H1 (cell line): Measurements from ENCODE around the gene EPHA4. TPM values are rescaled to one million over a fixed set of nuclear protein-coding genes. Genes with fewer than 3 reads are reported as not detected.
A peak's percentile ranks its signal among the peaks of the same experiment; 100 is the strongest.

ENCODE experiments used
- CTCF ChIA-PET: fragments of 300-600 bp; sonication (Branson Sonifier 250); formaldehyde crosslinking; loops from one replicate; lab custom pipeline; 2021; ENCODE audit not compliant: partially characterized antibody; lab: Charles Lee
- POLR2A ChIA-PET: fragments of 300-600 bp; sonication (Branson Sonifier 250); formaldehyde crosslinking; loops from one replicate; lab custom pipeline; 2021; ENCODE audit warnings: inconsistent platforms; ENCODE audit not compliant: partially characterized antibody; lab: Charles Lee
- DNase-seq, 2 experiments: peaks; one replicate each; pipeline versions ENCODE4 v3.0.0 to v3.0.0-alpha.2; 2010 to 2022; ENCODE audit warnings: low spot score in 2 of 2, low read depth in 1 of 2, mixed read lengths in 1 of 2
- FAIRE-seq: peaks from 2 replicates; lab custom pipeline; 2011; peaks lifted over from hg19 to GRCh38; lab: Jason Lieb, UNC
- H2AFZ ChIP-seq: 2 replicates; pipeline ENCODE4 v1.8.1; 2012; ENCODE audit warnings: low read length, inconsistent platforms
- H2AK5ac ChIP-seq: 2 replicates; pipeline ENCODE4 v1.6.1; 2013; ENCODE audit warnings: low read depth, low read length
- H2BK120ac ChIP-seq: replicated peaks from 2 replicates; pipeline ENCODE3; 2013; ENCODE audit warnings: low read depth, low read length, inconsistent platforms
- H2BK12ac ChIP-seq: 2 replicates; pipeline ENCODE4 v1.6.1; 2013; ENCODE audit warnings: low read depth, low read length
- H2BK15ac ChIP-seq: 2 replicates; pipeline ENCODE4 v1.6.1; 2013; ENCODE audit warnings: low read length
- H2BK20ac ChIP-seq: 2 replicates; pipeline ENCODE4 v1.6.1; 2013; ENCODE audit warnings: low read length
- H2BK5ac ChIP-seq: 2 replicates; pipeline ENCODE4 v1.6.1; 2013; ENCODE audit warnings: low read depth, low read length
- H3K14ac ChIP-seq: 2 replicates; pipeline ENCODE4 v1.6.1; 2013; ENCODE audit warnings: inconsistent platforms; ENCODE audit not compliant: insufficient read length
- H3K18ac ChIP-seq: 2 replicates; pipeline ENCODE4 v1.6.1; 2013; ENCODE audit warnings: low read length; ENCODE audit errors: extremely low read depth
- H3K23ac ChIP-seq: 2 replicates; pipeline ENCODE4 v1.6.1; 2013; ENCODE audit warnings: inconsistent platforms; ENCODE audit not compliant: insufficient read length
- H3K23me2 ChIP-seq: 2 replicates; pipeline ENCODE4 v1.6.1; 2013; ENCODE audit warnings: low read depth, low read length
- H3K27ac ChIP-seq: 2 replicates; pipeline ENCODE4 v1.6.1; 2011; ENCODE audit warnings: low read depth, low read length, inconsistent platforms
- H3K27me3 ChIP-seq, 4 experiments: replicated peaks in 1 of 4; 1 replicate in 1 of 4; 2 replicates in 3 of 4; pipeline versions ENCODE4 v1.6.1 to v1.8.1; 2011 to 2013; ENCODE audit warnings: low read length in 3 of 4, mild to moderate bottlenecking in 3 of 4, inconsistent platforms in 2 of 4, mixed read lengths in 2 of 4, moderate library complexity in 1 of 4; ENCODE audit not compliant: control insufficient read depth in 3 of 4, insufficient read depth in 3 of 4; ENCODE audit errors: extremely low read depth in 1 of 4
- H3K36me3 ChIP-seq, 4 experiments: 2 replicates each; pipeline versions ENCODE4 v1.6.1 to v1.8.1; 2011 to 2013; ENCODE audit warnings: mild to moderate bottlenecking in 4 of 4, low read length in 3 of 4, moderate library complexity in 2 of 4, control low read depth in 1 of 4, inconsistent platforms in 1 of 4; ENCODE audit not compliant: insufficient read depth in 4 of 4, control insufficient read depth in 2 of 4
- H3K4ac ChIP-seq: replicated peaks from 2 replicates; pipeline ENCODE3; 2013; ENCODE audit warnings: low read length, low read depth, mixed read lengths, inconsistent platforms; ENCODE audit not compliant: insufficient read length
- H3K4me1 ChIP-seq, 4 experiments: replicated peaks in 1 of 4; 1 replicate in 1 of 4; 2 replicates in 3 of 4; pipeline versions ENCODE4 v1.6.1 to v1.8.1; 2011 to 2013; ENCODE audit warnings: low read length in 3 of 4, inconsistent platforms in 2 of 4, mixed read lengths in 1 of 4; ENCODE audit not compliant: insufficient read depth in 4 of 4, control insufficient read depth in 3 of 4
- H3K4me2 ChIP-seq, 2 experiments: 2 replicates each; pipeline versions ENCODE4 v1.6.1 to v1.8.1; 2011 to 2013; ENCODE audit warnings: low read depth in 2 of 2, low read length in 2 of 2, control low read depth in 1 of 2, inconsistent platforms in 1 of 2, mild to moderate bottlenecking in 1 of 2; ENCODE audit not compliant: insufficient read depth in 1 of 2
- H3K4me3 ChIP-seq, 4 experiments: fragments of 200-600, 300-600 bp in 1 of 4; sonication (generic), shearing (Covaris generic), sonication (Bioruptor Twin) in 1 of 4; 2 replicates each; pipeline versions ENCODE4 v1.5.1 to v1.8.1; 2011 to 2016; ENCODE audit warnings: low read length in 4 of 4, low read depth in 3 of 4, control low read depth in 2 of 4, inconsistent platforms in 2 of 4, mild to moderate bottlenecking in 2 of 4, mixed read lengths in 1 of 4, moderate library complexity in 1 of 4; ENCODE audit not compliant: insufficient read depth in 2 of 4; ENCODE audit errors: extremely low read depth in 1 of 4
- H3K56ac ChIP-seq: replicated peaks from 2 replicates; pipeline ENCODE3; 2013; ENCODE audit warnings: low read depth, mild to moderate bottlenecking, mixed read lengths, low read length, inconsistent platforms; ENCODE audit not compliant: insufficient read length
- H3K79me1 ChIP-seq: 2 replicates; pipeline ENCODE4 v1.6.1; 2013; ENCODE audit warnings: low read depth, low read length, control low read depth
- H3K79me2 ChIP-seq, 2 experiments: 2 replicates each; pipeline versions ENCODE4 v1.6.1 to v1.8.1; 2012 to 2013; ENCODE audit warnings: low read length in 2 of 2, mild to moderate bottlenecking in 2 of 2, inconsistent platforms in 1 of 2; ENCODE audit not compliant: insufficient read depth in 2 of 2, control insufficient read depth in 1 of 2
- H3K9ac ChIP-seq, 4 experiments: replicated peaks in 1 of 4; 1 replicate in 1 of 4; 2 replicates in 3 of 4; pipeline versions ENCODE4 v1.6.1 to v1.8.1; 2011 to 2013; ENCODE audit warnings: low read depth in 3 of 4, low read length in 3 of 4, control low read depth in 2 of 4, mild to moderate bottlenecking in 2 of 4, moderate library complexity in 2 of 4, inconsistent platforms in 1 of 4; ENCODE audit errors: extremely low read depth in 1 of 4
- H3K9me3 ChIP-seq, 2 experiments: 2 replicates each; pipeline versions ENCODE4 v1.6.1 to v1.8.1; 2012 to 2013; ENCODE audit warnings: mild to moderate bottlenecking in 2 of 2, moderate library complexity in 2 of 2, control low read depth in 1 of 2, inconsistent platforms in 1 of 2, low read depth in 1 of 2, low read length in 1 of 2, mixed read lengths in 1 of 2; ENCODE audit not compliant: insufficient read depth in 2 of 2
- H4K20me1 ChIP-seq, 2 experiments: replicated peaks in 1 of 2; 2 replicates each; pipeline versions ENCODE3 to v1.8.1; 2011 to 2013; ENCODE audit warnings: inconsistent platforms in 2 of 2, low read length in 2 of 2, mild to moderate bottlenecking in 1 of 2; ENCODE audit not compliant: insufficient read depth in 2 of 2, control insufficient read depth in 1 of 2
- H4K5ac ChIP-seq: 2 replicates; pipeline ENCODE4 v1.6.1; 2013; ENCODE audit warnings: low read length, low read depth, mixed read lengths, inconsistent platforms; ENCODE audit not compliant: insufficient read length
- H4K8ac ChIP-seq: 2 replicates; pipeline ENCODE4 v1.8.0; 2013; ENCODE audit warnings: mild to moderate bottlenecking, moderate library complexity, low read length, inconsistent platforms; ENCODE audit not compliant: insufficient read depth; ENCODE audit errors: extremely low read depth
- H4K91ac ChIP-seq: replicated peaks from 2 replicates; pipeline ENCODE3; 2013; ENCODE audit warnings: low read length, mixed read lengths, inconsistent platforms; ENCODE audit not compliant: insufficient read length
- BACH1 ChIP-seq: IDR thresholded peaks from 2 replicates; pipeline ENCODE4 v1.6.1; 2012; ENCODE audit warnings: low read length, improper control_type of control experiment
- CHD1 ChIP-seq: IDR thresholded peaks from 2 replicates; pipeline ENCODE4 v1.6.1; 2012; ENCODE audit warnings: low read depth, low read length, improper control_type of control experiment
- EGR1 ChIP-seq: IDR thresholded peaks from 2 replicates; pipeline ENCODE4 v1.6.1; 2011; ENCODE audit warnings: low read depth, low read length, borderline replicate concordance
- GTF2F1 ChIP-seq: IDR thresholded peaks from 2 replicates; pipeline ENCODE4 v1.6.1; 2012; ENCODE audit warnings: low read depth, low read length, improper control_type of control experiment, borderline replicate concordance
- RXRA ChIP-seq: IDR thresholded peaks from 2 replicates; pipeline ENCODE4 v1.6.1; 2011; ENCODE audit warnings: low read depth, mild to moderate bottlenecking, low read length, moderate library complexity; ENCODE audit not compliant: insufficient read depth
- SIN3A ChIP-seq, 2 experiments: IDR thresholded peaks in 1 of 2; conservative IDR thresholded peaks in 1 of 2; 2 replicates each; pipeline ENCODE4 v1.6.1; 2011 to 2012; ENCODE audit warnings: low read length in 2 of 2, improper control_type of control experiment in 1 of 2, low read depth in 1 of 2, mild to moderate bottlenecking in 1 of 2
- SUZ12 ChIP-seq: fragments of 200-600 bp; sonication (generic); IDR thresholded peaks from 2 replicates; pipeline ENCODE4 v1.6.1; 2012; ENCODE audit warnings: mild to moderate bottlenecking, inconsistent platforms, low read length, moderate library complexity, mixed read lengths
- WGBS, 2 experiments: shearing (Covaris generic) in 1 of 2; methylation state at CpG; one replicate each; pipeline versions ENCODE4 v1.1.6 to v1.1.7; 2013 to 2015; ENCODE audit warnings: low lambda C conversion rate in 2 of 2, mixed read lengths in 2 of 2, inconsistent platforms in 1 of 2, low coverage in 1 of 2, missing lambda C conversion rate in 1 of 2; ENCODE audit not compliant: insufficient replicate concordance in 2 of 2, insufficient coverage in 1 of 2, insufficient read length in 1 of 2; ENCODE audit errors: extremely low coverage in 1 of 2, missing lambda C conversion rate in 1 of 2; 5-methylcytosine and 5-hydroxymethylcytosine counted together
- polyA plus RNA-seq, 7 experiments: library from polyadenylated mRNA; depleted of rRNA in 3 of 7; stranded (reverse) in 5 of 7; unstranded in 2 of 7; fragments of >200 nt in 5 of 7; fragments of 200-250 nt in 2 of 7; gene quantifications; 1 replicate in 5 of 7; 2 replicates in 1 of 7; 4 replicates in 1 of 7; pipeline versions ENCODE4 v1.2.1 to v1.2.3, GENCODE V29; 2011 to 2013; ENCODE audit warnings: missing spikeins in 2 of 7, mixed read lengths in 2 of 7
- total RNA-seq: library from RNA; stranded (reverse); fragmentation: NEBNext Ultra II Directional; extraction: Animal tissue kit (Norgen Biotek cat#: 25700); gene quantifications from 2 replicates; pipeline ENCODE4 v1.2.1, GENCODE V29; 2021
- TF ChIP-seq, protein P1 (sequence below), 3 experiments: IDR thresholded peaks; 1 replicate in 2 of 3; 2 replicates in 1 of 3; pipeline versions ENCODE4 v1.5.1 to v1.6.1; 2011; ENCODE audit warnings: low read length in 3 of 3, mild to moderate bottlenecking in 3 of 3, inconsistent platforms in 2 of 3, low read depth in 1 of 3, moderate library complexity in 1 of 3; ENCODE audit not compliant: insufficient read depth in 1 of 3; ENCODE audit errors: control extremely low read depth in 1 of 3
- TF ChIP-seq, protein P2 (sequence below): IDR thresholded peaks from 2 replicates; pipeline ENCODE4 v1.6.1; 2011; ENCODE audit warnings: low read length, improper control_type of control experiment
- TF ChIP-seq, protein P3 (sequence below): IDR thresholded peaks from 2 replicates; pipeline ENCODE4 v1.6.1; 2012; ENCODE audit warnings: inconsistent platforms

EPHA4 gene
- total and polyA plus RNA-seq, 2 of the 8 experiments (the other 6 are each of a cell fraction or from before 2014, with no cell fraction given) = 4.3 to 5.7 TPM

DNA sequence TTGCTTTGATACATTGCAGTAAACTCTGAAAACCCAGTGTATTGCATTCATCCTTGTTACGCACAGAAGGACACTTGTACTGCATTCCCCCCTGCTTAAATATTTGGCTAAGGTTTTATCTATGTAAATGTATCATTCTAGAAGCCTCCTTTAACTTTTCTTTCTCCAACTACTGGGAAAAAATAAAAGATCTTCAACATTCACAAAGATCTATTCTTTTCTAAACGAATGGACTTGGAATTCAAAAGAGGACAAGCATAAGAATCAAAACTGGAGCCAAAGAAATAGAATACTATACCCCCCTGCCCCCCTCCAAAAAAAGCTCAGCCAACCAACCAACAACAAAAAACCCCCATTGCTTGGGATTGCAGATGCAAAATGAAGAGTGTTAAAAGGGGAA is 136.9 kb downstream of the EPHA4 start:
- Histone ChIP-seq H3K23me2 (no peaks in the 10 kb centered on the region), H3K56ac (no peak overlapping the region), H4K8ac (no peak overlapping the region), H2BK120ac (no peak overlapping the region), H2BK15ac (no peak overlapping the region), H2BK5ac (no peak overlapping the region), H3K27me3 (no peaks in the 10 kb centered on the region), H4K91ac (no peak overlapping the region), H2AFZ (no peak overlapping the region), H2BK20ac (no peak overlapping the region), H4K20me1 (no peaks in the 10 kb centered on the region), H3K79me1 (no peaks in the 10 kb centered on the region), H3K4ac (no peak overlapping the region), H3K23ac (no peak overlapping the region), H3K4me2 (0 out of 4 replicates have a peak overlapping the region, but pooled peaks of 1 of the 2 experiments have one; percentile 24), H2BK12ac (no peak overlapping the region), H3K79me2 (no peaks in the 10 kb centered on the region), H3K18ac (no peak overlapping the region), H3K14ac (no peak overlapping the region), H3K4me1 (peaks cover 0 to 12% (median under 1%) of the 10 kb centered on the region in 4 experiments; a peak in 2 of 7 replicates), H3K27ac (no peak overlapping the region), H3K36me3 (peaks cover 0 to 4% (median 2%) of the 10 kb centered on the region in 4 experiments; a peak in 4 of 8 replicates), H3K9ac (no peak overlapping the region), H4K5ac (no peak overlapping the region), H3K9me3 (no peaks in the 10 kb centered on the region), H3K4me3 (peak overlapping the region in 1 of 4 experiments; percentile 8; a peak in 1 of 8 replicates), H2AK5ac (no peak overlapping the region)
- WGBS, 2 experiments = 59% methylated on average over 2 of the region's 2 CpGs; no CpG with 5 or more reads in 1 of the 2 experiments
- FAIRE-seq (no peak), DNase-seq (no peak)
- ChIA-PET POLR2A (no interaction called here), CTCF (interaction anchor here (0.8 kb wide), 1 partner anchor 10 kb away, joined by 5 read pairs; no protein-coding TSS in a partner anchor)
- TF ChIP-seq RXRA (no peak), BACH1 (no peak), SUZ12 (no peak), GTF2F1 (no peak), EGR1 (no peak), SIN3A (conservative IDR thresholded peaks at IDR 0.05 in 1 of 2, IDR thresholded peaks at IDR 0.05 in 1 of 2; ENCODE audit: low read depth in 1 of 2, low read length in 2 of 2) (no peak), CHD1 (no peak)
- TF ChIP-seq, protein P1, sequence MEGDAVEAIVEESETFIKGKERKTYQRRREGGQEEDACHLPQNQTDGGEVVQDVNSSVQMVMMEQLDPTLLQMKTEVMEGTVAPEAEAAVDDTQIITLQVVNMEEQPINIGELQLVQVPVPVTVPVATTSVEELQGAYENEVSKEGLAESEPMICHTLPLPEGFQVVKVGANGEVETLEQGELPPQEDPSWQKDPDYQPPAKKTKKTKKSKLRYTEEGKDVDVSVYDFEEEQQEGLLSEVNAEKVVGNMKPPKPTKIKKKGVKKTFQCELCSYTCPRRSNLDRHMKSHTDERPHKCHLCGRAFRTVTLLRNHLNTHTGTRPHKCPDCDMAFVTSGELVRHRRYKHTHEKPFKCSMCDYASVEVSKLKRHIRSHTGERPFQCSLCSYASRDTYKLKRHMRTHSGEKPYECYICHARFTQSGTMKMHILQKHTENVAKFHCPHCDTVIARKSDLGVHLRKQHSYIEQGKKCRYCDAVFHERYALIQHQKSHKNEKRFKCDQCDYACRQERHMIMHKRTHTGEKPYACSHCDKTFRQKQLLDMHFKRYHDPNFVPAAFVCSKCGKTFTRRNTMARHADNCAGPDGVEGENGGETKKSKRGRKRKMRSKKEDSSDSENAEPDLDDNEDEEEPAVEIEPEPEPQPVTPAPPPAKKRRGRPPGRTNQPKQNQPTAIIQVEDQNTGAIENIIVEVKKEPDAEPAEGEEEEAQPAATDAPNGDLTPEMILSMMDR (IDR thresholded peaks at IDR 0.05; ENCODE audit: control extremely low read depth in 1 of 3, insufficient read depth in 1 of 3, low read depth in 1 of 3, low read length in 3 of 3) = no peak
- TF ChIP-seq, protein P2, sequence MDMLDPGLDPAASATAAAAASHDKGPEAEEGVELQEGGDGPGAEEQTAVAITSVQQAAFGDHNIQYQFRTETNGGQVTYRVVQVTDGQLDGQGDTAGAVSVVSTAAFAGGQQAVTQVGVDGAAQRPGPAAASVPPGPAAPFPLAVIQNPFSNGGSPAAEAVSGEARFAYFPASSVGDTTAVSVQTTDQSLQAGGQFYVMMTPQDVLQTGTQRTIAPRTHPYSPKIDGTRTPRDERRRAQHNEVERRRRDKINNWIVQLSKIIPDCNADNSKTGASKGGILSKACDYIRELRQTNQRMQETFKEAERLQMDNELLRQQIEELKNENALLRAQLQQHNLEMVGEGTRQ = no peak
- TF ChIP-seq, protein P3, sequence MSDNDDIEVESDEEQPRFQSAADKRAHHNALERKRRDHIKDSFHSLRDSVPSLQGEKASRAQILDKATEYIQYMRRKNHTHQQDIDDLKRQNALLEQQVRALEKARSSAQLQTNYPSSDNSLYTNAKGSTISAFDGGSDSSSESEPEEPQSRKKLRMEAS = no peak
